GM11168 (cell line): ENCODE measurements around the gene ZMPSTE24.

Source experiments
- in situ Hi-C: fragments of 300-500 bp; cut with MboI; formaldehyde crosslinking; loops from one replicate; pipeline ENCODE4 v1.12.0; 2022; ENCODE audit warnings: low sequenced_read_pairs; ENCODE audit not compliant: unreplicated experiment

ZMPSTE24 gene

DNA sequence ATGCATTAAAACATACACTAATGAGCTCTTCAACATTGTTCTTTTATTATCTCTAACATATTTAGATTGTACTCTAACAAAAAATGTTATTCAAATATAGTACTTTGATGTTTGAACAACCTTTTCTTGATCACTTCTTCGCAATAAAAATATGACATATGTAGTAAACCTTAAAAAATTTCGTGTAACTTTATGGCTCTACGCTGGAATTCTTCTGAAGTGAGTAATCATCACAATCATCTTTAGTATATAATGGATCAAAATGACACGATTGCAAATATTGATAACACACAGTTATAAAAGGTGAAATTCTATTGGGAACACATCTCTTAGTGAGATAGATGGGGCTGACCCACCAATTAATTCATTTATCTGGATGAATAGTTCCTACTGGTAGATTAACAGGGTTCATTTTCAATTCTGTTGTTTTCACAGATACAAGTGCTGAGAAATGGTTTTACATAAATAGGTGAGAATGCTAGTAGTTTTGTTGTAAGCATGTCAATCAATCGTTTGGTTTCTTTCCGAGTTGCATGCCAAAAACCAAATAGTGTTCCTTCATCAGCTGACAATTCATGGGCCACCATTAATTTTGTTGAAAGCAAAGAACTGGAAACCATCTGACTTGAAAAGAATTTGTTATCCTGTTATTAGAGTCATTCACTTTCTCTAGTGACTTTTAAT is 1.5 kb upstream of the ZMPSTE24 start:
- in situ Hi-C loops, result loop anchor here (10.0 kb wide), 1 partner anchor 92 kb away; the partner anchor contains the start of gene RLF

GRCh38 chr1:40257313-40257687 is 736 bp upstream of the ZMPSTE24 start:
- in situ Hi-C loops, result loop anchor here (10.0 kb wide), 1 partner anchor 92 kb away; the partner anchor contains the start of gene RLF

DNA sequence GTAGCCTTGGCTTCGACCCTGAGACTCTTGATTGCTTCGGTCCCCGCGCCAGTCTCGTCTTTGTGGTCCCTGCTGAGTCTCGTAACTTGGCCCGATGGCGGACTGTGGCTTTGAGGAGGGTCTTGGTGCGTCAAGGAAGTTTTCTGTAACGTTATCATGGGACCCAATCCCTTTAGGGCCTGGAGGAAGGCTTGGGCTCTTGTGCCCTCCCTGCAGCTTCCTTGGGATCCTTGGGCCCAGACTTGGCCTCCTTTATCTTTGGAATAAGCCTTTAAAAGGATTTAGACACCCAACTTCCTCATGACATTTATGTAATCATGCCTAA is 371 bp downstream of the ZMPSTE24 start:
- in situ Hi-C loops, result loop anchor here (10.0 kb wide), 1 partner anchor 94 kb away; the partner anchor contains the start of gene RLF

- in situ Hi-C loops, result no loop called here
These were observed 6.3 kb downstream of the ZMPSTE24 start for GRCh38 chr1:40264354-40264781.

DNA sequence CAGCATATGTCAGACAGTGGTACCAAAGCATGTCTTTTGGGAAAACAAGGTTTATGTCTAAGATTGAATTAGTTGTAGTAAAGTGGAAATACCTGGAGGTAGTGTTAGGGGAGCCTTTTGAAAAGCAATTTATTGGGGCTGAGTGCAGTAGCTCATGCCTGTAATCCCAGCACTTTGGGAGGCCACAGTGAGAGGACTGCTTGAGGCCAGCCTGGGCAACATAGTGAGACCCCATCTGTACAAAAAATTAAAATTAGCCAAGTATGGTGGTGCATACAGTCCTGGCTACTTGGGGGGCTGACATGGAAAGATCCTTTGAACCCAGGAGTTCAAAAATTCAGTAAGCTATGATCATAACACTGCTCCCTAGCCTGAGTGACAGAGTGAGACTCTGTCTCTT is 7.3 kb downstream of the ZMPSTE24 start:
- in situ Hi-C loops, result no loop called here

DNA sequence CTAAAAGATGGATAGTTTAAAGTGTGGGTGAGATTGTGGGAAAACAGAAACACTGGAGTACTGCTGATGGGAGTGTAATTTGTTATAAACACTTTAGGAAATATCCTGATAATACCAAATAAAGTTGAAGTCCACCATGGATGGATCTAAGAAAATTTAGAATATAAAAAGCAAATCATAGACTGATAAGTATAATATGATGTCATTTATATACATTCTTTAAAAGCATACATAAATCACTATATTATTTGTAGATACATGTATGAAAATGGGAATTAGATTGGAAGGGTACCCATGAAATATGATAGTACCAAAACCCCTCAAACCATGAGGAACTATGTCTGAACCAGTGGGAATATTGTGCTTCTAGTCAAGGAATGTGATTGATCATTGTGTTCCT is 7.9 kb downstream of the ZMPSTE24 start:
- in situ Hi-C loops, result no loop called here

GRCh38 chr1:40266786-40267535 is 8.9 kb downstream of the ZMPSTE24 start:
- in situ Hi-C loops, result no loop called here

GRCh38 chr1:40267767-40268187 is 9.7 kb downstream of the ZMPSTE24 start:
- in situ Hi-C loops, result no loop called here

DNA sequence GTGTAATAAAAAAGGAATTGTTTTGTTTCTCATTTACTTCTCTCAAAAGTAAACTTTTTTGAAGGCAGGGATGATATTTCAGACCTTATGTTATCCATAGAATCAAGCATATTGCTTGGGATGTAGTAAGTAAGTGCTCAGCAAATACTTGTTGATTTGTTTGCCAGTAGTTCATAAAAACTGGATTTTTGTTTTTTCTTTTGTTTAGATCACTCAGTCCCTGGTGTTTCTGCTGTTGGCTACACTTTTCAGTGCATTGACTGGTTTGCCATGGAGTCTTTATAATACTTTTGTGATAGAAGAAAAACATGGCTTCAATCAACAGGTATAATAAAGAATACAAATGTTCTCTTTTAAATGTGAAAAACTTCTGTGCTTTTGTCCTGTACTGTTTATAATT is 10.2 kb downstream of the ZMPSTE24 start:
- in situ Hi-C loops, result no loop called here

DNA sequence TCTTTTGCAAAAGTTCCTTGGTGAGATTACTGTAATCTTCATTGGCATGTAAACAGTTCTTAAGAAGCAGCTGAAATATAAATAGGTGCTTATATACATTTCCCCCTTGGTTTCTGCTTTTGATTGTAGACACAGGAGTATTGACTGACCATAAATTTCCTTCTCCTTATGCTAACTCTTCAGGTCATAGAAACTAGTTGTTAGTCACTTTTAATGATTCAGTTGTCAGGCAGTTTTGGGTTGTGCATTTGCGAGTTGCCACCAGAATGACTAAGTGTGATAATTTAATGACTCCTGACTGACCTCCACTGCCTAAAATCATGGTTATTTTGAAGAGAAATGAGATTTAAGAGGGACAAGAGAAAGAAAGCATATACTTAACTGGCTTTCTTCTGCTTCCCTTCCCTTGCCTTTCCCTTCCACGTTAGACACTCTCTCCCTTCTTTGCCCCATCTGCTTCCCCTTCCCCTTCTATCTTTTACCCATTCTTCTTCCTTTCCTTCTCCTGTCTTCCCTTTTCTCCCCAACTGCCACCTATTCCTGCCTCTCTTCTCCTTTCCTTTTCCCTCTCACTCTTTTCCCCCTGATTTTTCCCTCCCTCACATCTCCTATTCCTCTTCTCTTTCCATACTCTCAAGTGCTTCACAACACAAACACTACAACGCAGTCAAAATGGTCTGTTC is 12.3 kb downstream of the ZMPSTE24 start:
- in situ Hi-C loops, result no loop called here

GRCh38 chr1:40272653-40273213 is 14.7 kb downstream of the ZMPSTE24 start:
- in situ Hi-C loops, result no loop called here

- in situ Hi-C loops, result no loop called here
These were observed 15.6 kb downstream of the ZMPSTE24 start for GRCh38 chr1:40273547-40274166.

DNA sequence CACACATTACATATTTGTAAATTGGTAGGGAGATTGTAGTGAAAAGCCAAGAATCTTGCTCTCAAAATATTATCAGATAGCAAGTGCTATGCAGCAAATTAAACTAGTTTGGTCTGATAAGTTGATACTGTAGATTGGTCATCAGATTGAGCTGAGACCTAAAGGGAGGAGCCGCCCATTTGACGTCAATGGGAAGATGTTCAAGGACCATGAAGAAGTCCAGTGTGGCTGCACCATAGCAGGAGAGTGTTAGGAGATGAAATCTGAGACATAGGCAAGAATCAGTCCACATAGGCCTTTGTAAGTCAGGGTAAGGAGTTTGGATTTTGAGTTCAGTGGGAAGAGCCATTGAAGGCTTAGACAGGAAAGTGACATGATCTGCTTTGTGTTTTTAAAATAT is 16.3 kb downstream of the ZMPSTE24 start:
- in situ Hi-C loops, result no loop called here

- in situ Hi-C loops, result no loop called here
These were observed 18.1 kb downstream of the ZMPSTE24 start for GRCh38 chr1:40276122-40276521.

DNA sequence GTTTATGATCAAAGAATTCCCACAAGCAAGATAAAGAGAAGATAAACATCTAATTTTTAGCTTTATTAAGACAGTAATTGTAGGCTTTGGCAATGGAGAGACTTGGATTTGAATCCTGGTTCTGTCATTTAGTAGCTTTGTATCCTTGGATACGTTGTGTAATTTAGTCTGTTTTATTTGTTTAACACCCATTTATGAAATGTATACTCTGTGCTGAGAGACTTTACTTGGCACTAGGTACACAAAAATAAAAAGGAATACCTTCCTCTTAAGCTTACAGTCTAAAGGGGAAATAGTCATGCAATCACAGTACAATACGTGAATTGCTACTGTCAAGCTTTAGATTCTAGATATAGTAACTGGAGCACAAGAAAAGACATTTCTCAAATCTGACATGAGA is 23.8 kb downstream of the ZMPSTE24 start:
- in situ Hi-C loops, result no loop called here

GRCh38 chr1:40291293-40291692 is 33.3 kb downstream of the ZMPSTE24 start:
- in situ Hi-C loops, result no loop called here

DNA sequence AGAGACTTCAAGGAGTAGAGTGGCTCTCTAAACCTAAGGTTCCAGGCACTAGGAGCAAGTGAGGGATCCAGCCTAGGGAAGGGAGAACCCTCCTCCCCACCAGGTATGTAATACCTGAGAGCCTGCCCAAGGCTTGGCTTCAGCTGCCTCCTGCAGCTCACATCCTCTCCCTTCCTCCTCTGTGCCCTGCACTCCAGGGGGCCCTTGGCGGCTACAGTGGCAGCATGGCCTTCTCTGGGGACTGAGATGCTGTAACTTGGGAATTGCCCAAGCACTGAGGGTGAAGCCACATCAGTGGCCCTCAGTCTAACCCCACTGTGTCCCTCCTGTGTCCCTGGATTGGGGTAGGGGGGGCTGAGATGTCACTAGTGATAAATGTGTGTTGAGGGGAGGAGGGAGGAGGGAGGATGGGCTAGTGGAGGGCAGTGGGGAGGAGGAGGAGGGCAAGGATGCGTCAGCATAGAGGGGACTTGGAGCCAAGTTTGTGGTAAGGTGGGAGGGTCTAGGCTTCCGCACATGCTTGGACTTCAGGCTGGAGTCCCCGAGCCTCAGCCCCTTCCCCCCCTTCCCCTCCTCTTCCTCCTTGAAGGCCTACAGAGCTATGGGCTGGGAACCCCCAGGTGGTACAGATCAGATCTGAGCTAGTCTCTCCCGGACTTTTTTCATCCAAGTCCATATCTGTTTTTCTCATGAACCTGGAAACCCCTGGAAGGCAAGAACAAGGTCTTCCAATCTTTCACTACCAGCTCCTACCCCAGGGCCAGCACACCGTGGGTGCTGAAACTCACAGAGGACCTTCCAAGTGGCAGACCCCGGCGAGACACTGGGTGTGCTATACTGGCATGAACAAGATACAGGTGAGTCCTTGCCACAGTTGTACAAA is 41.6 kb downstream of the ZMPSTE24 start:
- in situ Hi-C loops, result no loop called here

DNA sequence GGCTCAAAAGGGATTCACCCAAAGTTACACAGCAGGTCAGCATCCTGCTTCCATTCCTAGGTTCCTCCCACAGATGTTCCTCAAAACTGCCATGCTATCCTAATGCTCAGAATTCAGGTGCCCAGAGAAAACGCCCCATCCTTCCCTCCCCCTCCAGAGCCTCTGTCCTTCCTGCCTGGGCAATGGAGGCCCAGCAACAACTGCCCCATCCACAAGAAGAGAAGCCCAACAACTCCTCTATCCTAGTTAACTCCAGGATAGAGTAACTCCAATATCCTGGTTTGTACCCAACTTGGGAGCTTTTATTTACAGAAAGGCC is 42.2 kb downstream of the ZMPSTE24 start:
- in situ Hi-C loops, result no loop called here

- in situ Hi-C loops, result no loop called here
These were observed 42.6 kb downstream of the ZMPSTE24 start for GRCh38 chr1:40300651-40301050.

DNA sequence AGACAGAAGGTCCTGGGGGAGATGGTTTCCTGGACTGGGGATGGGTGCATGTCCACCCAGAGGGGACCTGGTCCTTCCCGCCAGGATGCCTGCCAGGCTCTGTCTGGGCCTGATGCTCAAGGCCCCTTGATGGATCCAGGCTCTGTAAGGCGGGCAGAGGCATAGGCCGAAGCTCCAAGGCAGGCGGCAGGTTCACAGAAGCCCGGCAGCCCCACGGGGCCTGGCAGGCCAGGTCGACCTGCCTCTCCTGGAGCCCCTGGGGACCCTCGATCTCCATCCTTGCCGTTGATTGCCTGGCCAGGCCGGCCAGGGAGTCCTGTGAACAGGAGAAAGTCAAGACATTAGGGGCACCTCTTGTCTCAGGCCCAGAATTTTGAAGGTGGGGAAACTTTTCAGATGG is 43.0 kb downstream of the ZMPSTE24 start:
- in situ Hi-C loops, result no loop called here
